C4-2B (cell line): ENCODE data around the gene STK17B.

Source experiments
- ZFX ChIP-seq: fragments of 450-650 bp; IDR thresholded peaks from 2 replicates; pipeline ENCODE4 v1.6.1; 2017
- TF ChIP-seq, protein P1 (sequence below): fragments of 450-650 bp; conservative IDR thresholded peaks from 2 replicates; pipeline ENCODE4 v1.5.1; 2017; ENCODE audit warnings: mild to moderate bottlenecking

DNA sequence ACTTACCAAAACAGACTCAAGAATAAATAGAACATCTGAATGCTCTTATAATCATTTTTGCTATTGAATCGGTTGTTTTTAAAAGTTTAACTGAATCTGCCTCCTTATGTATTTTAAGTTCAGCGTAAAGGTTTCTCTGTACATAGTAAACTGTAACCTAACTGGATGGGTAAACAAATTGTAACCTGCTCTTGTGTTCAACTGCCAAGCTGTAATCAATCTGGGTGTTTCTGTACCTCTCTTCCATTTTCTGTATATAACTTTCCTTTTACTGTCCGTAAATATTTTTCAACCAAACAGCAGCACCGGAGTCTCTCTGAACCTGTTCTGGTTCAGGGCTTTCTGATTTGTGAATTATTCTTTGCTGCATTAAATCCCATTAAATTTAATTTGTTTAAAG lies 75.1 kb downstream of the STK17B start:
- TF ChIP-seq, protein P1, sequence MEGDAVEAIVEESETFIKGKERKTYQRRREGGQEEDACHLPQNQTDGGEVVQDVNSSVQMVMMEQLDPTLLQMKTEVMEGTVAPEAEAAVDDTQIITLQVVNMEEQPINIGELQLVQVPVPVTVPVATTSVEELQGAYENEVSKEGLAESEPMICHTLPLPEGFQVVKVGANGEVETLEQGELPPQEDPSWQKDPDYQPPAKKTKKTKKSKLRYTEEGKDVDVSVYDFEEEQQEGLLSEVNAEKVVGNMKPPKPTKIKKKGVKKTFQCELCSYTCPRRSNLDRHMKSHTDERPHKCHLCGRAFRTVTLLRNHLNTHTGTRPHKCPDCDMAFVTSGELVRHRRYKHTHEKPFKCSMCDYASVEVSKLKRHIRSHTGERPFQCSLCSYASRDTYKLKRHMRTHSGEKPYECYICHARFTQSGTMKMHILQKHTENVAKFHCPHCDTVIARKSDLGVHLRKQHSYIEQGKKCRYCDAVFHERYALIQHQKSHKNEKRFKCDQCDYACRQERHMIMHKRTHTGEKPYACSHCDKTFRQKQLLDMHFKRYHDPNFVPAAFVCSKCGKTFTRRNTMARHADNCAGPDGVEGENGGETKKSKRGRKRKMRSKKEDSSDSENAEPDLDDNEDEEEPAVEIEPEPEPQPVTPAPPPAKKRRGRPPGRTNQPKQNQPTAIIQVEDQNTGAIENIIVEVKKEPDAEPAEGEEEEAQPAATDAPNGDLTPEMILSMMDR, result no peak
- TF ChIP-seq ZFX, result no peak
